K562 (cell line): ENCODE results near the gene TRABD2B. TPM values are rescaled to one million over a fixed set of nuclear protein-coding genes. Genes with fewer than 3 reads are reported as not detected.

Source experiments
- ATAC-seq: fragments of 200-7000 bp; cut with Tn5 transposase; 3 replicates; pipeline ENCODE4 v1.9.1; 2020; ENCODE audit warnings: moderate library complexity
- BruUV-seq: library from RNA; stranded (reverse); fragments of 400-500 nt; replicated peaks from 2 replicates; lab custom pipeline; 2021; lab: Mats Ljungman, UMichigan
- CTCF ChIA-PET: fragments of 300-600 bp; formaldehyde crosslinking; extraction: SDS; loops from one replicate; lab custom pipeline; 2021; ENCODE audit warnings: low intra/inter-chr PET ratio; lab: Yijun Ruan, JAX
- POLR2A ChIA-PET: fragments of 300-600, 350-650 bp; sonication (Branson Sonifier 250); formaldehyde crosslinking; extraction: SDS; loops from one replicate; lab custom pipeline; 2021; ENCODE audit warnings: antibody characterized with exemption, inconsistent platforms; lab: Yijun Ruan, JAX
- DNase-seq, 4 experiments: peaks; one replicate each; pipeline versions ENCODE4 v3.0.0 to v3.0.0-alpha.2; 2011 to 2018; ENCODE audit warnings: low spot score in 3 of 4, mixed read lengths in 3 of 4; ENCODE audit errors: extremely low read depth in 1 of 4
- FAIRE-seq: peaks from 2 replicates; lab custom pipeline; 2011; peaks lifted over from hg19 to GRCh38; lab: Jason Lieb, UNC
- H2AFZ ChIP-seq: 2 replicates; pipeline ENCODE4 v1.6.0; 2011; ENCODE audit warnings: low read depth, low read length, control low read depth, inconsistent platforms
- H3K27ac ChIP-seq: fragments of 200-600 bp; 3 replicates; pipeline ENCODE4 v1.8.0; 2011; ENCODE audit warnings: low read depth, mild to moderate bottlenecking, control low read depth, inconsistent platforms, low read length, moderate library complexity, mixed read lengths; ENCODE audit errors: extremely low read depth
- H3K27me3 ChIP-seq, 2 experiments: fragments of 300-600 bp in 1 of 2; 2 replicates in 1 of 2; 3 replicates in 1 of 2; pipeline versions ENCODE4 v1.6.0 to v1.8.0; 2011; ENCODE audit warnings: inconsistent platforms in 2 of 2, low read length in 2 of 2, mild to moderate bottlenecking in 1 of 2, mixed read lengths in 1 of 2, moderate library complexity in 1 of 2; ENCODE audit not compliant: control insufficient read depth in 2 of 2, insufficient read depth in 2 of 2
- H3K36me3 ChIP-seq: fragments of 300-600 bp; 3 replicates; pipeline ENCODE4 v1.8.0; 2011; ENCODE audit warnings: mild to moderate bottlenecking, low read length, inconsistent platforms; ENCODE audit not compliant: control insufficient read depth, insufficient read depth
- H3K4me1 ChIP-seq, 2 experiments: fragments of 200-600 bp in 1 of 2; replicated peaks in 1 of 2; 2 replicates in 1 of 2; 3 replicates in 1 of 2; pipeline versions ENCODE4 v1.5.1 to v1.8.0; 2011; ENCODE audit warnings: inconsistent platforms in 2 of 2, low read length in 2 of 2, mild to moderate bottlenecking in 1 of 2, mixed read lengths in 1 of 2, moderate library complexity in 1 of 2; ENCODE audit not compliant: control insufficient read depth in 2 of 2, insufficient read depth in 2 of 2
- H3K4me2 ChIP-seq: 2 replicates; pipeline ENCODE4 v1.6.1; 2011; ENCODE audit warnings: low read length, control low read depth, inconsistent platforms, mixed read lengths; ENCODE audit not compliant: insufficient read depth
- H3K4me3 ChIP-seq: fragments of 200-600 bp; sonication (generic), shearing (Covaris generic); 2 replicates; pipeline ENCODE4 v1.5.1; 2016; ENCODE audit warnings: control low read depth, inconsistent platforms
- H3K79me2 ChIP-seq: fragments of 200-600 bp; 3 replicates; pipeline ENCODE4 v1.8.0; 2011; ENCODE audit warnings: low read length, inconsistent platforms; ENCODE audit not compliant: control insufficient read depth, insufficient read depth
- H3K9ac ChIP-seq, 2 experiments: 2 replicates each; pipeline versions ENCODE4 v1.6.0 to v1.6.1; 2011; ENCODE audit warnings: low read depth in 2 of 2, low read length in 2 of 2, control low read depth in 1 of 2, inconsistent platforms in 1 of 2, mild to moderate bottlenecking in 1 of 2, mixed read lengths in 1 of 2; ENCODE audit not compliant: insufficient read depth in 1 of 2
- H3K9me1 ChIP-seq: one replicate; pipeline ENCODE4 v1.6.0; 2011; ENCODE audit warnings: inconsistent platforms, mild to moderate bottlenecking, low read length, moderate library complexity; ENCODE audit not compliant: control insufficient read depth, insufficient read depth
- H3K9me3 ChIP-seq: replicated peaks from 2 replicates; pipeline ENCODE4 v1.5.1; 2011; ENCODE audit warnings: low read depth, low read length, inconsistent platforms; ENCODE audit not compliant: control insufficient read depth, insufficient read depth
- H4K20me1 ChIP-seq: replicated peaks from 2 replicates; pipeline ENCODE4 v1.6.1; 2011; ENCODE audit warnings: low read length, inconsistent platforms, mixed read lengths; ENCODE audit not compliant: control insufficient read depth, insufficient read depth
- FOXJ3 ChIP-seq: sonication (generic); formaldehyde crosslinking; IDR thresholded peaks from 2 replicates; pipeline ENCODE4 v1.4.0; 2020; ENCODE audit warnings: mild to moderate bottlenecking, missing genetic modification reagents
- HDAC3 ChIP-seq: fragments of 450-650 bp; IDR thresholded peaks from 2 replicates; pipeline ENCODE4 v1.6.1; 2018; ENCODE audit warnings: borderline replicate concordance, mild to moderate bottlenecking, moderate library complexity; ENCODE audit not compliant: partially characterized antibody
- NCOA4 ChIP-seq: fragments of 450-650 bp; IDR thresholded peaks from 2 replicates; pipeline ENCODE4 v1.6.1; 2018; ENCODE audit warnings: mild to moderate bottlenecking; ENCODE audit not compliant: partially characterized antibody
- POLR3A ChIP-seq: IDR thresholded peaks from 2 replicates; pipeline ENCODE4 v1.6.1; 2011; ENCODE audit warnings: borderline replicate concordance, mild to moderate bottlenecking, moderate library complexity; ENCODE audit not compliant: insufficient read length, insufficient read depth; ENCODE audit errors: extremely low read depth
- SNIP1 ChIP-seq: fragments of 450-650 bp; IDR thresholded peaks from 2 replicates; pipeline ENCODE4 v1.7.1; 2017; ENCODE audit warnings: low read depth, mild to moderate bottlenecking
- ZNF583 ChIP-seq: fragments of 250-450 bp; sonication (Bioruptor Pico); IDR thresholded peaks from 2 replicates; pipeline ENCODE4 v1.4.0; 2020
- ZNF76 ChIP-seq: fragments of 250-450 bp; sonication (Bioruptor Pico); IDR thresholded peaks from 2 replicates; pipeline ENCODE4 v1.4.0; 2020; ENCODE audit warnings: mild to moderate bottlenecking, moderate library complexity, borderline replicate concordance
- WGBS: fragments of 100-300 bp; shearing (Covaris generic); methylation state at CpG from one replicate; pipeline ENCODE4 v1.1.6; 2016; ENCODE audit warnings: low coverage, mixed read lengths; ENCODE audit not compliant: insufficient coverage; ENCODE audit errors: missing lambda C conversion rate; 5-methylcytosine and 5-hydroxymethylcytosine counted together
- in situ Hi-C: fragments of 300-500 bp; cut with MboI; formaldehyde crosslinking; loops from 4 replicates; pipeline ENCODE4 v1.15.0; 2018; ENCODE audit warnings: inconsistent platforms, mixed read lengths
- intact Hi-C: fragments of 100-400 bp; cut with micrococcal nuclease; formaldehyde crosslinking; loops from 2 replicates; pipeline ENCODE4 v1.14.2; 2022
- polyA plus RNA-seq, 8 experiments: library from polyadenylated mRNA; depleted of rRNA in 4 of 8; stranded (reverse) in 5 of 8; unstranded in 3 of 8; fragments of >200 nt; fragmentation: Nextera tagmentation in 2 of 8; fragmentation: Illumina TruSeq in 1 of 8; extraction: Ambion mirVana in 2 of 8; extraction: Trizol in 1 of 8; gene quantifications; 2 replicates each; pipeline versions ENCODE4 v1.2.1 to v1.2.3, GENCODE V29; 2011 to 2014; ENCODE audit warnings: inconsistent platforms in 1 of 8, missing spikeins in 1 of 8
- total RNA-seq, 7 experiments: library from RNA; depleted of rRNA in 6 of 7; stranded (reverse); fragments of >200 nt in 6 of 7; fragmentation: Illumina TruSeq in 2 of 7; extraction: Trizol in 2 of 7; gene quantifications; 2 replicates each; pipeline versions ENCODE4 v1.2.1 to v1.2.3, GENCODE V29; 2011 to 2021; ENCODE audit warnings: low replicate concordance in 1 of 7
- TF ChIP-seq, protein P1 (sequence below): fragments of 250-450 bp; sonication (Bioruptor Pico); IDR thresholded peaks from 2 replicates; pipeline ENCODE4 v1.9.0; 2021; ENCODE audit warnings: mild to moderate bottlenecking
- TF ChIP-seq, protein P2 (sequence below): sonication (generic); formaldehyde crosslinking; IDR thresholded peaks from 2 replicates; pipeline ENCODE4 v1.8.1; 2022; ENCODE audit warnings: missing genetic modification reagents
- TF ChIP-seq, protein P3 (sequence below): fragments of 200-800 bp; sonication (Bioruptor generic); IDR thresholded peaks from 2 replicates; pipeline ENCODE4 v1.6.1; 2017; ENCODE audit warnings: missing genetic modification characterization, missing compliant biosample characterization
- TF ChIP-seq, protein P4 (sequence below), 2 experiments: fragments of 450-650 bp in 1 of 2; sonication (generic) in 1 of 2; formaldehyde crosslinking in 1 of 2; IDR thresholded peaks in 1 of 2; conservative IDR thresholded peaks in 1 of 2; 2 replicates each; pipeline versions ENCODE4 v1.6.1 to v1.8.1; 2016 to 2023; ENCODE audit warnings: mild to moderate bottlenecking in 2 of 2, moderate library complexity in 2 of 2, inconsistent platforms in 1 of 2, missing genetic modification reagents in 1 of 2

The TRABD2B gene
- total and polyA plus RNA-seq, 9 of the 15 experiments (the other 6 are each of a cell fraction or from before 2014, with no cell fraction given) = not detected

DNA sequence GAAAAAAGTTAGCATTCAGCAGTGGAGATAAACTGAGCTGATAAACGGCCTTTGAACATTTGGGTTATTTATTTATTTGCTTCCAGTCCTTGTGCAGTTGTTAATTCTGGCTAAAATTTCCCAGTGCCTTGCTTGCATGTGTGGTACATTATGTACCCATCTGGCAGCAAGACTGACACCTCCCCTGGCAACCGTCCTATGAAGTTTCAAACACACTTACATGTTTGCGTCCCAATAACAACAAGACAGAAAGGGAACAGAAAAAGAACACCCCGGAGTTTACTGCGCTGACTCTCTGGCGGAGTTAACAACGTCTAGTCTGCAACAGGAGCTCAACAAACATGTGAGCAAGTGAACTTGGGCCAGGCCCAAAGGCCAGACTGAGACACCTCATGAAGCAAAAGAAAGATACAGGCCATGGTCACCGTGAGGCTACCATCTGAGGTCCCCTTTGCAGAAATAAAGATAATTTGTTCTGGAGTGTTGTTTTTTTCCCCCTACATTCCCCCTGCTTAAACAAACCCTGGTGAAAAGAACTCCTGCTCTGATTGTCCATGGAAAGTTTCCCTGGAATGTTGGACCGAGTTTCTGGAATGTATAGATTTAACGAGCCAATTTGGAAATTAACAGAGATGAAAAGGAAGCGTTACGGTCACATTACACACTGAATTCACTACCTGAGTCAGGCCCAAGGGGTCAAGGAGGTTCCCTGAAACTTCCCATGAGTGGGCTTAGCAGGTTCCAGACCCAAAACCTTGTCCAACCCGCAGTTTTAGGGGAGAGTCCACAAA lies 33.4 kb downstream of the TRABD2B start:
- Histone ChIP-seq H3K9me3 (no peaks in the 10 kb centered on the region), H3K36me3 (no peaks in the 10 kb centered on the region), H3K9ac (no peak overlapping the region), H3K4me2 (no peak overlapping the region), H2AFZ (no peak overlapping the region), H3K79me2 (no peaks in the 10 kb centered on the region), H4K20me1 (no peaks in the 10 kb centered on the region), H3K4me1 (no peaks in the 10 kb centered on the region), H3K27me3 (no peaks in the 10 kb centered on the region), H3K27ac (no peak overlapping the region), H3K4me3 (no peak overlapping the region), H3K9me1 (no peaks in the 10 kb centered on the region)
- no peak for ATAC-seq
- CTCF ChIA-PET = interaction anchor here (0.6 kb wide), 1 partner anchor 14 kb away, joined by 4 read pairs; no protein-coding TSS in a partner anchor
- in situ Hi-C loops = no loop called here
- intact Hi-C loops = no loop called here
- under 1% methylated on average over 13 of the region's 13 CpGs for WGBS
- BruUV-seq = no TSS peak
- POLR2A ChIA-PET = interaction anchor here (0.6 kb wide), 1 partner anchor 9 kb away, joined by 3 read pairs; no protein-coding TSS in a partner anchor
- no peak for FAIRE-seq
- DNase-seq = no peak
- TF ChIP-seq, protein P1, sequence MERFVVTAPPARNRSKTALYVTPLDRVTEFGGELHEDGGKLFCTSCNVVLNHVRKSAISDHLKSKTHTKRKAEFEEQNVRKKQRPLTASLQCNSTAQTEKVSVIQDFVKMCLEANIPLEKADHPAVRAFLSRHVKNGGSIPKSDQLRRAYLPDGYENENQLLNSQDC = no peak
- TF ChIP-seq ZNF583 (CRISPR knock-in tag) (no peak), ZNF76 (no peak), HDAC3 (no peak), POLR3A (no peak), NCOA4 (no peak), FOXJ3 (CRISPR knock-in tag) (no peak), SNIP1 (no peak)
- TF ChIP-seq, protein P2, sequence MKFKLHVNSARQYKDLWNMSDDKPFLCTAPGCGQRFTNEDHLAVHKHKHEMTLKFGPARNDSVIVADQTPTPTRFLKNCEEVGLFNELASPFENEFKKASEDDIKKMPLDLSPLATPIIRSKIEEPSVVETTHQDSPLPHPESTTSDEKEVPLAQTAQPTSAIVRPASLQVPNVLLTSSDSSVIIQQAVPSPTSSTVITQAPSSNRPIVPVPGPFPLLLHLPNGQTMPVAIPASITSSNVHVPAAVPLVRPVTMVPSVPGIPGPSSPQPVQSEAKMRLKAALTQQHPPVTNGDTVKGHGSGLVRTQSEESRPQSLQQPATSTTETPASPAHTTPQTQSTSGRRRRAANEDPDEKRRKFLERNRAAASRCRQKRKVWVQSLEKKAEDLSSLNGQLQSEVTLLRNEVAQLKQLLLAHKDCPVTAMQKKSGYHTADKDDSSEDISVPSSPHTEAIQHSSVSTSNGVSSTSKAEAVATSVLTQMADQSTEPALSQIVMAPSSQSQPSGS (CRISPR knock-in tag) = no peak
- TF ChIP-seq, protein P3, sequence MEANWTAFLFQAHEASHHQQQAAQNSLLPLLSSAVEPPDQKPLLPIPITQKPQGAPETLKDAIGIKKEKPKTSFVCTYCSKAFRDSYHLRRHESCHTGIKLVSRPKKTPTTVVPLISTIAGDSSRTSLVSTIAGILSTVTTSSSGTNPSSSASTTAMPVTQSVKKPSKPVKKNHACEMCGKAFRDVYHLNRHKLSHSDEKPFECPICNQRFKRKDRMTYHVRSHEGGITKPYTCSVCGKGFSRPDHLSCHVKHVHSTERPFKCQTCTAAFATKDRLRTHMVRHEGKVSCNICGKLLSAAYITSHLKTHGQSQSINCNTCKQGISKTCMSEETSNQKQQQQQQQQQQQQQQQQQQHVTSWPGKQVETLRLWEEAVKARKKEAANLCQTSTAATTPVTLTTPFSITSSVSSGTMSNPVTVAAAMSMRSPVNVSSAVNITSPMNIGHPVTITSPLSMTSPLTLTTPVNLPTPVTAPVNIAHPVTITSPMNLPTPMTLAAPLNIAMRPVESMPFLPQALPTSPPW (CRISPR knock-in tag) = no peak
- TF ChIP-seq, protein P4, sequence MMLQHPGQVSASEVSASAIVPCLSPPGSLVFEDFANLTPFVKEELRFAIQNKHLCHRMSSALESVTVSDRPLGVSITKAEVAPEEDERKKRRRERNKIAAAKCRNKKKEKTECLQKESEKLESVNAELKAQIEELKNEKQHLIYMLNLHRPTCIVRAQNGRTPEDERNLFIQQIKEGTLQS (IDR thresholded peaks at IDR 0.05) = no peak
- TF ChIP-seq, protein P4 (CRISPR knock-in tag; conservative IDR thresholded peaks at IDR 0.05) = no peak
